GM18526 (cell line): Measurements from ENCODE around the gene BCCIP.

ENCODE experiments used
- POLR2A ChIP-seq: IDR thresholded peaks from 3 replicates; pipeline ENCODE4 v1.6.1; 2011; ENCODE audit not compliant: insufficient read length; ENCODE audit errors: extremely low read depth

The BCCIP gene

DNA sequence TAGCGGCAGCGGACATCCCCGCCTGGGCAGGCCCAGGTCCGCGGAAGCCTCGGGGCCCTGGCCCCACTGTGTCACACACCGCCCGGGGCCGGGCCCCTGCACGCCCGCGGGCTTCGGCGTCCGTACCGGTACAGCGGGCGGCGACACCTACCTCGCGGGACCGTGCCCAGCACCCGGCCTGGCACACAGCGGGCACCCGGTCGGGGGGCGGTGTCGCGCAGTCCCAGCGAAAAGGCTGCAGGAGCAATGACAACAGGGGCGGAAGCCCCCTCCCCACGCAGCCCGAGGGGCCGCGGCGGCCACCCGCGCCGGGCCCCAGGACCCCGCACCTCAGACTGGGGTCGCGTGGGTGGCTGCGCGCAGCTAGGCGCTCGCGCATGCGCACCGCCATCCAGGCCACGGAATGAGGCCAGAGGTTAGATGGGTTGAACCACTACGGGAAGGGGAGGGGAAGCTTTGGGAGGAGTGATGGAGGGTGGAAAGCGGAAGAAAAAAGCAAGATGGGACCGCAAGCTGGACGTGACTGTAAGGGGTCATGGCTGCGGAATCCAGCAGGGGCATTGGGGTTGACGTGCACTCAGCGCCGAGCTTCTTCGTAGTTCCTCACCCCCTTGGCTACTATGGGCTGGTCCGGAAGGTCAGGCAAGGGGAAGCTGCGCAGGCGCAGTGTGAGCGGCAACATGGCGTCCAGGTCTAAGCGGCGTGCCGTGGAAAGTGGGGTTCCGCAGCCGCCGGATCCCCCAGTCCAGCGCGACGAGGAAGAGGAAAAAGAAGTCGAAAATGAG lies at the start of gene BCCIP, which contains the start of gene UROS:
Gene BCCIP, plus strand, starts transcription at position 669 of the 785 bp plus-strand sequence. Its CDS starts 12 bp downstream, at position 681.
Gene UROS, minus strand, starts transcription at position 381 of the 785 bp plus-strand sequence. CDS start 6,759 bp downstream, outside the sequence.
- peak; percentile 70 for TF ChIP-seq POLR2A

DNA sequence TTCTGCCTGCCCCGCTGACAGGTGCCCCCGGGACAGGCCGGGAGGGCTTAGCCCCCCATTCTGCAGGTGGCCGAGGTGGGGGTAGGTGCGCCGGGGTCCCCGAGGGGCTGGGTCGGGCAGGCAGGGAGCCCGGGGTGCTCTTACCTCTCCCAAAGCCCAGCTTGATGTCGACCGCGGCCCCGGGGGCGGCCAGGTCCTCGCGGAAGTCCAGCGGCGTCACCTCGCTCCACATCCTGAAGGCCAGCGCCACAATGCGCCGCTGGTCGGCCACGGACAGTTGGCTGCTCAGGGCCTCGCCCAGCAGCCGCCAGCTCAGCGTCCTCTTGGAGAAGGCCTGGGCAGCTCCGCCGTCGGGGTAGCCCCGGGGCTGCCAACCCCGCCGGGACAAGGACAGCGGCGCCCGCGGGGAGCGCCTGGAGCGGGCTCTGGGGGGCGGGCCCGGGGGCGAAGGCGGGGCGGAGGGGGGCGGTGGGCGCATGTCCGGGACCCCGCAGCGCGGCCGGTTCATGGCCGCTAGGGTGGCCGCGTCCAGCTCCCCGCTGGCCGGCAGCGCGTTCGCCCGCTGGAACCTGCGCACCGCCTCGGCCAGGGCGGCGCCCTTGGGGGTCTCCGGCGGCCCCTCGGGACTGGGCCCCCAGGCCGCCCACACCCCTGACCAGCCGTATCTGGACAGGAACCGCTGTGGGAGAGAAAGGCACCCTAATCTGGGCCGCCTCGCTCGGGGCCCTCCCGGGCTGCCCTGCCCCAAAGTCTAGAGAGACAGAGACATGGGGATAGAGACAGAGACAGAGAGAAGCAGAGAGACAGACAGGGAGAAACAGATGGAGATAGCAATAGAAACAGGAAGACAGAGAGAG lies 49.4 kb upstream of the BCCIP start:
- TF ChIP-seq POLR2A: no peak

DNA sequence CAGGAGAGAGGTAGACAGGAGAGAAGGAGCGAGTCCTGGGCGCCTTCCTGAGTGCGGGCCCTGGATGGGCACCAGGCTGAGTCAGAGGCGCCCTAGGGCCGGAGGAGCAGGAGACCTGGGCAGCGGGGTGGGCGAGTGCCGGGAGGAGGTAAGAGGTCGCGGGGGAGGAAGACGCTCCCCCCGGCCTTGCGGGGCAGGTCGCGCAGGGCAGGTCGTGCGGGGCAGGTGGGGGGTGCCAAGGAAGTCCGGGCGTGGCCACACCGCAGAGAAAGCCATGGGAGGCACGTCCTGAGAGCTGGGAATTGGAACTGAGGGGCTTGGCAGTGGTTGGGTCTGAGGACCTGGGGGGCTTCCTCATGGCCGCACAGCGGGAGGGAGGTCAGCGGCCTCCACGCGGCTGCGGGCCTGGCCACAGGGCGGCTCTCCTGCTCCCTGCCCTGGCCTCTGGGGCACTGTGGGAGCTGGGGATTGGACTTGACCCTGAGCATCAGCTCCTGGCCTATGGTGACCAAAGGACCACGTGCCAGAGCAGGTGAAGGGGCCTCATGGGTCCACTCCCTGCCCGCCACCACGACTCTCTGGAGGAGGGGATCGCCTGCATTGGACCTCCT lies 48.7 kb upstream of the BCCIP start:
- no peak for TF ChIP-seq POLR2A

DNA sequence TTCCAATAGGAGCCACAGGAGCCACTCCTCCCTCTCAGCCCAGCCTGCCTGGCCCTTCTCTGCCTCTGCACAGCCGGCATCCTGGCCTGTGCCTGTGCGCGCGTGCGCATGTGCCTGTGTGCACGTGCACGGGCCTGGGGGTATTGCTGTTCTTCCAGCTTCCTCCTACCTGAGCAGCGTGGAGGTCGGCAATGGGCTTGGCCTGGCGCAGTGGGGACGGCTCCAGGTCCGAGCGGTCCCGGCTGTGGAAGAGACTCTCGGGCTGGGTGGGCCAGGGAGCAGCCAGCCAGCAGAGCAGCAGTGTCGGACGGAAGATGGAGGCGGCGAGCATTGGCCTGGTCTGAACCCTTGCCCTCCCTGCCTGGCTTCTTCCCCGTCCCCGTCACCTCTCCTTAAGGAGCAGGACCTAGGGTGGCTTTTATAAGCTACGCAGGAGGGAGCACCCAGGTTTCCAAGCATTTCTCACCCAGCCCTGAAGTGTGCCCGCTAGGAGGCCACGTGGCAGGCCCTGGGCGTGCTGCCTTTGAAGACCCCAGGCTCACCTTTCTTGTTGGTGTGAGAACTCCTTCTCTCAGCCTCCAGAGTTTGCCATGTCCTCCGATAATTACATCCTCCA lies 47.7 kb upstream of the BCCIP start, which contains the start of gene MMP21:
Gene MMP21, minus strand, starts transcription at position 331 of the 616 bp plus-strand sequence. Its CDS starts 0 bp downstream, at position 331.
- no peak for TF ChIP-seq POLR2A

DNA sequence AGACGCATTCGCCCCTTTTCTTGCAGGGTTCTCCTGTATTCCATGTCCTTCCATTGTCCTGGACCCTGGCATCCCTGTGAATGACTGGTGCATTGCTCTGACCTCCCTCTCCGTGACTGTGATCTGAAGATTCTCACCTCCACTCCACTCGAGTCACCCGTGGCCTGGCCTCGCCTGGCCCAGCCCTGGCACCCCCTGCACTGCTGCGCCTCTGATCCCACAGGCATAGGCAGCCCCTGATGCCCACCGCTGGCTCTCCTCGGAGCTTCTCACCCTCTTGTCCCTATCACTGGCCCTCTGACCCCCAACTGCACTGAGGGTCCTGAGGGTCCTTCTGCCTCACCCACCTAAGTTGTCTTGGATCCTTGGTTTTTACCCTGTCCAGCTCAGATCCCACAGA lies 45.5 kb upstream of the BCCIP start:
- TF ChIP-seq POLR2A: no peak

DNA sequence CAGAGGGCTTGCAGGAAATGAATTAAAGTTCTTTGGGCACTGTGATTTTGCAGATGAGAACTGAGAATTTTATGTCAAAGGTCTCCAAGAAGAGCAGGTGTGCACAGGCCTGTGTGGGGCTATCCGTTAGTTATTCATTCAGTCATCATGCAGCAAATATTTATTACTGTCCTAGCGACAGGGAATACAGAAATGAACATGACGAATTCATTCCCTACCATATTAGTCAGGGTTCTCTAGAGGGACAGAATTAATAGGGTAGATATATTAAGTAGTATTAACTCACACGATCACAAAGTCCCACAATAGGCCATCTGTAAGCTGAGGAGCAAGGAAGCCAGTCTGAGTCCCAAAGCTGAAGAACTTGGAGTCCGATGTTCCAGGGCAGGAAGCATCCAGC lies 44.8 kb upstream of the BCCIP start:
- TF ChIP-seq POLR2A: no peak

DNA sequence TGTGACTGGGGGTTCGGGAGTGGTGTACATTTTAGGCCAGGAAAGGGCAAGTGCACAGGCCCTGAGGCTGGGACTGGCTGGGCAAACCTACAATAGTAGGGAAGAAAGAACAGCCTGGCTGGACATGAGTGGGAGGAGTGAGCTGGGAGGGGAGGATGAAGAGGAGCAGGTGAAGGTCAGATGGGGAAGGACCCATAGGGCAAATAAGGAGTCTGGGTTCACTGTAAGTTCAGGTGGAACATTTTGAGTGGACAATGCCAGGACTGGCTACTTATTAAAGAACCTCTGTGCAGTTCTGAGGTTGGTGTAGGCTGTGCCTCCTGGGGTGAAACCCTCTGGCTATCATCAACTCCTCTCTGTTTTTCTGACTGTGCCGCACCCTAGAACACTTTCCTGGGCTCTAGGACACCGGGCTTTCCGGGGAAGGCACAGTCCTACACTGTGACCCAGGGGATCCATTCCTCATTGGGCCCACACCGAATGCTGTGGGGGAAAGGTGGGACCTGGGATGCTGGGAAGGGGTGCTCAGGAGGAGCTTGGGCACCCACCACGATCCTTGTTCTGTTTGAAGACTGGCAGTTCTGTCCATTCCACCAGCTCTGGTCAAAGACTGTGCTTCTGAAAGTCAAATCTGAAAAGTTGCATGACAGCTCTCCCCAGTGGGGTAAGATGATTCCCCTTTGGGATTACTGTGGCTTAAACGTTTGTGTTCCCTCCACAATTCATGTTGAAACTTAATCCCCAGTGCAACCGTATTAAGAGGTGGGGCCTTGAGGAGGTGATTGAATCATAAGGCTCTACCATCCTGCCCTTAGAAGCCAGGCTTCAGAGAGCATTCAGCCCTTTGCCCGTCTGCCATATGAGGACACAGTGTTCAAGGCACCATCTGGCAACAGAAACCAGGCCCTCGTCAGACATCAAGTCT lies 43.7 kb upstream of the BCCIP start:
- no peak for TF ChIP-seq POLR2A

DNA sequence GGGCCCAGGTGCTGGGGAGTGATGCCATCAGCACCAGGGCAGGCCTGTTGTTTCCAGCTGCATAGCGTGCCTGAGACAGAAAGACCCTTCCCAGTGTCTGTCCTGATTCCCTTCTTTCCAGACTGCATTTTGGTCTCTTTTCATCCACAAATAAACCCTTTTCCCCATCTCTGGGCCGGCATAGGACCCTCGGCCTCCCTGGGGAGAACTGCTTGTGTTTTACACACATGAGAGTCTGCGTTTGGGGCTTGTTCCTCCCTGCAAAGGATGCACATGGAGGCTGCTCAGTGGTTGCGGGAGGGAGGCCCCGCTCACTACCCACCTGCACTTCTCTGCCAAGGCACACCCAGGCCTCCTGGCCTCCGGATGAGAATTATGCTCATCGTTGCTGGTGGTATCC lies 42.0 kb upstream of the BCCIP start:
- no peak for TF ChIP-seq POLR2A

DNA sequence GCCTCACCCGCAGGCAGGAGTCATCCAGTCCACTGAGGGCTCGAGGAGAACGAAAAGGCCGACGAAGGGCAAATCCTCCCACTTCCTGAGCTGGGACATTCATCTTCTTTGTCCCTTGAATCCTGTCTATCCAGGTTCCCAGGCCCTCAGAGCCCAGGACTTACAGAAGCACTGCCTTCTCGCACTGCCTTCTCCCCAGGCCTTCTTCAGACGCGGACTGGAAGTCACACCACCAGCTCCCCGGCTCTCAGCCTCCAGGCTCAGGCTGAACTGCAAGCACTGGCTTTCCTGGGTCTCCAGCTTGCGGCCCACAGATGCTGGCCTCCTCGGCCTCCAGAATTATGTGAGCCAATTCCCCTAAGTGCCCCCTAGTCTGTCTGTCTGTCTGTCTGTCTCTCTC lies 41.3 kb upstream of the BCCIP start:
- no peak for TF ChIP-seq POLR2A

DNA sequence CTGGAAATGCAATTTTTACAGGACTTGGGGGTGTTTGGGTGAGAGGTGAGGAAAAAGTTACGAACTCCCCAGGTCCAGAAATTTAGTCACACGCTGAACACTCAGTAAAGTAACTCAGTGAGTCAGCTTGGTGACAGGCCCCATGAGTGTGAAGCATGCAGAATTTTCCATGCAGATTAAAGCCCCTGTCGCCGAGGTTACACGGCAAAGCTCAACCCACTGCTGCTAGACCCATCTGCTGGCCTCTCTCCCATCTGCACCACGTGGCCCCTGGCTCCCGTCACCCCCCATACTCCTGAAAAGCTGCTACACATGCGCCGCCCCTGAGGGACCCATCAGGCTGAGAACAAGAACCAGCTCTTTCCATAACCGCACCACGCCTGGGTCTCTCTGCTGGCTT lies 40.7 kb upstream of the BCCIP start:
- no peak for TF ChIP-seq POLR2A

DNA sequence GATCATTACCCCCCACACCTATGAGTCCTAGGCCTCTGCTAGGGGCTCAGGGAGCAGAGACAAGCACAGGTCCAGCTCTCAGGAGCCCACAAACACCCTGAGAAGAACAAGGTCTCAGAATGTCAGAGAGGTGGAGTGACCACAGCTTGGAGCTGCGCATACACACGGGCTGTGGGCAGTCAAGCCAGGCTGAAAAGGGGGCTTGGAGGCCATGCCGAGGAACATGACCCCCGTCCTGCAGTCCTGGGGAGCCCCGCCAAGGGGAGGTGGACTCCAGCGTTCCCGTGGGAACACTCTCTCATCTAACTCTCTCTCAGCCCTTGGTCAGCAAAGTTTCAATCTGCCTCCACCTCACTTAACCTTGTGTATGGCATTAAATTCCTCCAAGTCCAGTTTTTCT lies 39.9 kb upstream of the BCCIP start:
- TF ChIP-seq POLR2A: no peak

DNA sequence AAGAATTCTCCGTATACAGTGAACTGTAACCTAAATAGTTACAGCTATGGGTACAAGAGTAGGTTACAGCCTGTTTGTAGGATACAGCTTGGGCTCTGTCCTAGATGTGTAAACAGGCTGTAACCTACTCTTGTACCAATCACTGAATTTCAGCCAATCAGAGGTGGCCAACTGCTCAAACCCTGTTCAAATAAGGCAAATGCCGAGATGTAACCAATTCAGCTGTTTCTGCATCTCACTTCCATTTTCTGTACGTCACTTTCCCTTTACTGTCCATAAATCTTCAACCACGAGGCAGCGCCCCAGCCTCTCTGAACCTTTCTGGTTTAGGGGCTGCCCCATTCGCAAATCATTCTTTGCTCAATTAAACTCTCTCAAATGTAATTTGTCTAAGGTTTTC lies 39.4 kb upstream of the BCCIP start:
- TF ChIP-seq POLR2A: no peak

DNA sequence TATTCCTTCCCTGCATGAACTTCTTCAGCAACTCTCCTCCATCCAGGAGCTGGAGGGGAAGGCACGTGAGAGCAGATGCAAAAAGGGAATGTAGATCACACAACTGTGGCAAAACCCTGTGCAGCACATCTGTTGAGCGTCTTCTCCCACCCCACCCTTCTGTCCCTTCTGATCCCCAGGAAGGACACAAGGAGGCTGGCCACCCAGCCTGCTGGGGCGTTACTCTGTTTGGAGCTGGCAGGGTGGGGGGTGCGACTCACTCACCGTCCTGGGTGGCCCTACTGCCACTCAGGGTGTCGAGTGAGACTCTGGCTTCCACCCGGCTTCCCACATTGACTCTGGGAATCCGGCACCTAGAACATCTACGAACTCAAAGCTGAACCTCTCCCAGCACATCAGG lies 37.6 kb upstream of the BCCIP start:
- no peak for TF ChIP-seq POLR2A
